Measurements from ENCODE around the gene B2M. TPM values are rescaled to one million over a fixed set of nuclear protein-coding genes. Genes with fewer than 3 reads are reported as not detected.

The B2M gene
- total RNA-seq, 1 donor from 2014 or later, result 21.5 TPM

DNA sequence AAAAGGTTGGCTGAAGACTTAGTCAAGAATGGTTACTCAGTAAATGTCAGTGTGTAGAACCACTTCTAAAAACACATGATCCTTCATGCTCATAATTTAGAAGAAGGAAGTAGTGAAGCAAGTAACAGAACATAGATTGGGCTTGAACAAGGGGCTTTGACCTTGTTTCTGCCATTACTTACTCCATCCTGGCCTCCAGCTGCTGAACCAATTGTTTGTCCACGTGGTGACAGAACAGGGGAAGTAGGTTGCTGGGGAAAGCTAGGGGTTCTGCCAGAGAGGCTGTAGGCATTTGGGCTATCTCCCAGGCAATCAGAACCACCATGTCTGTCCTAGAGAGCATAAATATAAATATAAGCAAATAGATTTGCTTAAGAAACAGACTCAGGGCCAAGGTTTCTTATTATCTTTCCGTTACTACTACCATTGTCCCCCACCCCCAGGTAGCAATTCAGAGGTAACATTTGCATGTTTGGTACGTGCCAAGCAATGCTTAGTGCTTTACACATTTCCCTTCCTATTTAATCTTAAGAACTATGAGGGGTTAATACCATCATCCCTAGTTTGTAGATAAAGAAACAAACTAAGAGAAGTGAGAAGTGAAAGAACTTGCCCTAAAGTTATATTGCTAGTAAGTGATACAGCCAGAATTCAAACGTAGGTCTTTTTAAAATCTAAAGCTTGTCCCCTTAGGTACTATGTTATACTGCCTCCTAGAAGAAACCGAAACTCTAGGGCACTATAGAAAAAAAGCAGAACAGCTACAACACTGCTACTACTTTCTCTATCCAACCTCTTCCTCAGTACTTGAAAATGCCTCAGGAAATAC lies 44.9 kb upstream of the B2M start:
- no peaks in the 10 kb centered on the region for H3K4me1 Mint-ChIP-seq (ENCODE audit: low read depth, unreplicated experiment)
- peaks cover 3% of the 10 kb centered on the region for H3K9me3 Mint-ChIP-seq (ENCODE audit: unreplicated experiment)
- no peaks in the 10 kb centered on the region for H3K36me3 Mint-ChIP-seq (ENCODE audit: unreplicated experiment)
- no peak for DNase-seq
- H3K4me3 Mint-ChIP-seq (ENCODE audit: unreplicated experiment), result no peak overlapping the region
- no peak overlapping the region for H3K27ac Mint-ChIP-seq (ENCODE audit: unreplicated experiment)
- peaks cover 1% of the 10 kb centered on the region for H3K27me3 Mint-ChIP-seq (ENCODE audit: unreplicated experiment)
- TF ChIP-seq, protein P1, sequence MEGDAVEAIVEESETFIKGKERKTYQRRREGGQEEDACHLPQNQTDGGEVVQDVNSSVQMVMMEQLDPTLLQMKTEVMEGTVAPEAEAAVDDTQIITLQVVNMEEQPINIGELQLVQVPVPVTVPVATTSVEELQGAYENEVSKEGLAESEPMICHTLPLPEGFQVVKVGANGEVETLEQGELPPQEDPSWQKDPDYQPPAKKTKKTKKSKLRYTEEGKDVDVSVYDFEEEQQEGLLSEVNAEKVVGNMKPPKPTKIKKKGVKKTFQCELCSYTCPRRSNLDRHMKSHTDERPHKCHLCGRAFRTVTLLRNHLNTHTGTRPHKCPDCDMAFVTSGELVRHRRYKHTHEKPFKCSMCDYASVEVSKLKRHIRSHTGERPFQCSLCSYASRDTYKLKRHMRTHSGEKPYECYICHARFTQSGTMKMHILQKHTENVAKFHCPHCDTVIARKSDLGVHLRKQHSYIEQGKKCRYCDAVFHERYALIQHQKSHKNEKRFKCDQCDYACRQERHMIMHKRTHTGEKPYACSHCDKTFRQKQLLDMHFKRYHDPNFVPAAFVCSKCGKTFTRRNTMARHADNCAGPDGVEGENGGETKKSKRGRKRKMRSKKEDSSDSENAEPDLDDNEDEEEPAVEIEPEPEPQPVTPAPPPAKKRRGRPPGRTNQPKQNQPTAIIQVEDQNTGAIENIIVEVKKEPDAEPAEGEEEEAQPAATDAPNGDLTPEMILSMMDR (IDR thresholded peaks at IDR 0.05; ENCODE audit: partially characterized antibody, unreplicated experiment), result no peak

GRCh38 chr15:44667039-44667360 lies 44.3 kb upstream of the B2M start:
- H3K27me3 Mint-ChIP-seq (ENCODE audit: unreplicated experiment), result peaks cover 1% of the 10 kb centered on the region
- H3K36me3 Mint-ChIP-seq (ENCODE audit: unreplicated experiment), result no peaks in the 10 kb centered on the region
- no peak for DNase-seq
- H3K27ac Mint-ChIP-seq (ENCODE audit: unreplicated experiment), result no peak overlapping the region
- peaks cover 3% of the 10 kb centered on the region for H3K9me3 Mint-ChIP-seq (ENCODE audit: unreplicated experiment)
- no peaks in the 10 kb centered on the region for H3K4me1 Mint-ChIP-seq (ENCODE audit: low read depth, unreplicated experiment)
- H3K4me3 Mint-ChIP-seq (ENCODE audit: unreplicated experiment), result no peak overlapping the region
- TF ChIP-seq, protein P1 (IDR thresholded peaks at IDR 0.05; ENCODE audit: partially characterized antibody, unreplicated experiment), result no peak

GRCh38 chr15:44668921-44669320 lies 42.4 kb upstream of the B2M start:
- Mint-ChIP-seq H3K4me1 (ENCODE audit: low read depth, unreplicated experiment) (no peaks in the 10 kb centered on the region), H3K4me3 (ENCODE audit: unreplicated experiment) (no peak overlapping the region), H3K36me3 (ENCODE audit: unreplicated experiment) (no peaks in the 10 kb centered on the region), H3K9me3 (ENCODE audit: unreplicated experiment) (peaks cover under 1% of the 10 kb centered on the region), H3K27ac (ENCODE audit: unreplicated experiment) (no peak overlapping the region), H3K27me3 (ENCODE audit: unreplicated experiment) (peaks cover 5% of the 10 kb centered on the region)
- DNase-seq, result no peak
- TF ChIP-seq, protein P1 (IDR thresholded peaks at IDR 0.05; ENCODE audit: partially characterized antibody, unreplicated experiment), result no peak

DNA sequence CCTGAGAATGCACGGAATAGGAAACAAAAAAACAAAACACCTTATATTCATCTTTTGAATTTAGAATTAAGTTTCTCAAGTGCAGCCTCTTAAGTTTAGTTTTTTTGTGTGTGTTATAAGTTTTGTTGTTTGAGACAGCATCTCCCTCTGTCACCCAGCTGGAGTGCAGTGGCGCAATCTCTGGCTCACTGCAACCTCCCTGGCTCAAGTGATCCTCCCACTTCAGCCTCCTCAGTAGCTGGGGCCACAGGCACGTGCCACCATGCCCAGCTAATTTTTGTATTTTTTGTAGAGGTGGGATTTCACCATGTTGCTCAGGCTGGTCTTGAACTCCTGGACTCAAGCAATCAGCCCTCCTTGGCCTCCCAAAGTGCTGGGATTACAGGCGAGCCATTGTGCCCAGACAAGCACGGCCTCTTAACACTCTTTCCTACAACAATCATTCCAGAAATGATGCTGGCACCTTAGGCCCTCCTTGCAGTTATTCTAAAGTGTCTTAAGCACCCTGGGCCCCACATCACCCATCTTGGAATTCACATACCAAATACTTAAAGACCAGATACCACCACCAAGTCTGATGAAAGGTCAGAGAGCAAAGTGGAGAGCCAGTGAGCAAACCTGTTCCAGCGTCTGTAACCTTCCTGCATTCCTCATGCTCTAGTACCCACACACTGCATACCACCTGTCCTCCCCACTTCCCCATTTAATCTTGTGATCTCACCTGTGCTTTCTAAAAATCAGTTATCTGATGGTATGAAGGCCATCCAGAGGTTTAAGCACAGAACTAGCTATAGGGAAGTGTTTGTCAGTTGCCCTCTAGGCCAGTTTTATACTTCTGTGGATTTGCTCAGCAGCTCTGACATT lies 41.0 kb upstream of the B2M start:
- no peaks in the 10 kb centered on the region for H3K9me3 Mint-ChIP-seq (ENCODE audit: unreplicated experiment)
- no peaks in the 10 kb centered on the region for H3K36me3 Mint-ChIP-seq (ENCODE audit: unreplicated experiment)
- TF ChIP-seq, protein P1 (IDR thresholded peaks at IDR 0.05; ENCODE audit: partially characterized antibody, unreplicated experiment), result no peak
- no peak for DNase-seq
- peaks cover 5% of the 10 kb centered on the region for H3K27me3 Mint-ChIP-seq (ENCODE audit: unreplicated experiment)
- no peaks in the 10 kb centered on the region for H3K4me1 Mint-ChIP-seq (ENCODE audit: low read depth, unreplicated experiment)
- no peak overlapping the region for H3K4me3 Mint-ChIP-seq (ENCODE audit: unreplicated experiment)
- no peak overlapping the region for H3K27ac Mint-ChIP-seq (ENCODE audit: unreplicated experiment)

- Mint-ChIP-seq H3K4me1 (ENCODE audit: low read depth, unreplicated experiment) (no peaks in the 10 kb centered on the region), H3K9me3 (ENCODE audit: unreplicated experiment) (no peaks in the 10 kb centered on the region), H3K36me3 (ENCODE audit: unreplicated experiment) (no peaks in the 10 kb centered on the region), H3K27ac (ENCODE audit: unreplicated experiment) (no peak overlapping the region), H3K27me3 (ENCODE audit: unreplicated experiment) (peaks cover 5% of the 10 kb centered on the region), H3K4me3 (ENCODE audit: unreplicated experiment) (no peak overlapping the region)
- DNase-seq, result no peak
- TF ChIP-seq, protein P1 (IDR thresholded peaks at IDR 0.05; ENCODE audit: partially characterized antibody, unreplicated experiment), result no peak
Measured at GRCh38 chr15:44673639-44674038, 37.7 kb upstream of the B2M start.

Data from glutamatergic neuron (in vitro differentiated cells).